ENCODE data around the gene ANKRD2. TPM values are rescaled to one million over a fixed set of nuclear protein-coding genes. Genes with fewer than 3 reads are reported as not detected.
"Not testable (repeated sequence)": the region's sequence is repeated elsewhere in the genome, so short reads cannot be mapped to it uniquely, and the experiment has no call there.

The ANKRD2 gene
- total RNA-seq, 2 experiments from 2014 or later = not detected

DNA sequence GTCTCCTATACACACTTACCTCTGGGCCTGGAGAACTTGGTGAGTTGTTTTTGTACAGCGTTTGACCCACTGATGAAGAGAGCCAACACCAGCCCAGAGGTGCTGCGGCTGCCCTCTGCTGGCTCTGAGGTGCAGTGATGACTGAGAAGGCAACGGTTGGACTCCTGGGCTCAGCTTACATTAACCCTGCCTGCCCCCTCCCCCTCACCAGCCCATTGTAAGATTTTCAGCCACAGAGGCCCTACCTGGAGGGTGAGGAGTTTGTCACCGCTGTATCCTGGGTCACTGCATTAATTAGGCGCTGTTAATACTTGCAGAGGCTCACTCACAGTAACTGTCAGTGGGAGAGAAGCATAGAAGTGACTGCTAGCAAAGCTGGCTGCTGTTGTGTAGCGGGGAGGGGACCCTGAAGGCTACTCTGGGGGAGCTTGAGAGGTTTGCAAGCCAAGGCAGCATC lies 19.0 kb upstream of the ANKRD2 start:
- Histone ChIP-seq H3K9me3 (ENCODE audit: control insufficient read depth in 1 of 2, insufficient read depth in 1 of 2, low read length in 2 of 2) (peaks cover 0 to 3% of the 10 kb centered on the region in 2 experiments), H3K27me3 (ENCODE audit: control insufficient read depth in 1 of 2, insufficient read depth in 2 of 2, low read length in 2 of 2) (no peaks in the 10 kb centered on the region), H3K36me3 (ENCODE audit: insufficient read depth, low read length) (no peaks in the 10 kb centered on the region), H3K4me1 (ENCODE audit: insufficient read depth, low read length) (peaks cover 4% of the 10 kb centered on the region), H3K27ac (ENCODE audit: low read depth in 1 of 2, low read length in 2 of 2) (no peak overlapping the region), H3K4me3 (ENCODE audit: low read length) (no peak overlapping the region)
- Mint-ChIP-seq H3K36me3 (ENCODE audit: low read depth) (no peaks in the 10 kb centered on the region), H3K4me1 (ENCODE audit: low read depth) (no peaks in the 10 kb centered on the region), H3K4me3 (no peak overlapping the region), H3K9me3 (no peaks in the 10 kb centered on the region), H3K27me3 (no peaks in the 10 kb centered on the region), H3K27ac (no peak overlapping the region)
- ChIA-PET POLR2A (interaction anchor here (1.3 kb wide), 1 partner anchor 87 kb away, joined by 5 read pairs; no protein-coding TSS in a partner anchor), CTCF (interaction anchor here (0.7 to 1.2 kb wide), 5 partner anchors 10 to 142 kb away, joined by 3 to 6 read pairs (median 3); no protein-coding TSS in a partner anchor)
- intact Hi-C loops (cut with DNase I, micrococcal nuclease) = loop anchor here (1.0 to 2.0 kb wide), 3 partner anchors 55 to 146 kb away; partner anchors contain the start of genes MMS19 (in 1 of the 2) and UBTD1 (in 1 of the 2)
- DNase-seq (peak; percentile 30 to 75 (median 54)), ATAC-seq (ENCODE audit: poor library complexity) (peak; percentile 94)
- TF ChIP-seq, protein P1, sequence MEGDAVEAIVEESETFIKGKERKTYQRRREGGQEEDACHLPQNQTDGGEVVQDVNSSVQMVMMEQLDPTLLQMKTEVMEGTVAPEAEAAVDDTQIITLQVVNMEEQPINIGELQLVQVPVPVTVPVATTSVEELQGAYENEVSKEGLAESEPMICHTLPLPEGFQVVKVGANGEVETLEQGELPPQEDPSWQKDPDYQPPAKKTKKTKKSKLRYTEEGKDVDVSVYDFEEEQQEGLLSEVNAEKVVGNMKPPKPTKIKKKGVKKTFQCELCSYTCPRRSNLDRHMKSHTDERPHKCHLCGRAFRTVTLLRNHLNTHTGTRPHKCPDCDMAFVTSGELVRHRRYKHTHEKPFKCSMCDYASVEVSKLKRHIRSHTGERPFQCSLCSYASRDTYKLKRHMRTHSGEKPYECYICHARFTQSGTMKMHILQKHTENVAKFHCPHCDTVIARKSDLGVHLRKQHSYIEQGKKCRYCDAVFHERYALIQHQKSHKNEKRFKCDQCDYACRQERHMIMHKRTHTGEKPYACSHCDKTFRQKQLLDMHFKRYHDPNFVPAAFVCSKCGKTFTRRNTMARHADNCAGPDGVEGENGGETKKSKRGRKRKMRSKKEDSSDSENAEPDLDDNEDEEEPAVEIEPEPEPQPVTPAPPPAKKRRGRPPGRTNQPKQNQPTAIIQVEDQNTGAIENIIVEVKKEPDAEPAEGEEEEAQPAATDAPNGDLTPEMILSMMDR (IDR thresholded peaks at IDR 0.05) = peak; percentile 83

DNA sequence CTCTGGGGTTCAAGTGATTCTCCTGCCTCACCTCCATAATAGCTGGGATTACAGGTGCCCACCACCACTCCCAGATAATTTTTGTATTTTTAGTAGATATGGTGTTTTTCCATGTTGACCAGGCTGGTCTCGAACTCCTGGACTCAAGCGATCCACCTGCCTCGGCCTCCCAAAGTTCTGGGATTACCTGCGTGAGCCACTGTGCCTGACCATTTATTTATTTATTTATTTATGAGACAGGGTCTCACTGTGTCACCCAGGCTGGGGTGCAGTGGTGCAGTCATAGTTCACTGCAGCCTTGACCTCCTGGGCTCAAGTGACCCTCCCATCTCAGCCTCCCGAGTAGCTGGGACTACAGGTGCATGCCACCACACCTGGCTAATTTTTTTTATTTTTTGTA lies 18.2 kb upstream of the ANKRD2 start:
- DNase-seq; H3K27me3 ChIP-seq (ENCODE audit: control insufficient read depth in 1 of 2, insufficient read depth in 2 of 2, low read length in 2 of 2); H3K9me3 ChIP-seq (ENCODE audit: control insufficient read depth in 1 of 2, insufficient read depth in 1 of 2, low read length in 2 of 2); intact Hi-C loops (cut with DNase I, micrococcal nuclease); H3K4me1 Mint-ChIP-seq (ENCODE audit: low read depth); H3K4me3 ChIP-seq (ENCODE audit: low read length); H3K27ac Mint-ChIP-seq; H3K27me3 Mint-ChIP-seq; H3K4me1 ChIP-seq (ENCODE audit: insufficient read depth, low read length); H3K27ac ChIP-seq (ENCODE audit: low read depth in 1 of 2, low read length in 2 of 2); H3K4me3 Mint-ChIP-seq; H3K9me3 Mint-ChIP-seq; ATAC-seq (ENCODE audit: poor library complexity); H3K36me3 ChIP-seq (ENCODE audit: insufficient read depth, low read length); H3K36me3 Mint-ChIP-seq (ENCODE audit: low read depth); POLR2A ChIA-PET: not testable (repeated sequence)
- CTCF ChIA-PET = interaction anchor here (0.6 to 1.2 kb wide), 3 partner anchors 10 to 924 kb away, joined by 3 read pairs; no protein-coding TSS in a partner anchor

DNA sequence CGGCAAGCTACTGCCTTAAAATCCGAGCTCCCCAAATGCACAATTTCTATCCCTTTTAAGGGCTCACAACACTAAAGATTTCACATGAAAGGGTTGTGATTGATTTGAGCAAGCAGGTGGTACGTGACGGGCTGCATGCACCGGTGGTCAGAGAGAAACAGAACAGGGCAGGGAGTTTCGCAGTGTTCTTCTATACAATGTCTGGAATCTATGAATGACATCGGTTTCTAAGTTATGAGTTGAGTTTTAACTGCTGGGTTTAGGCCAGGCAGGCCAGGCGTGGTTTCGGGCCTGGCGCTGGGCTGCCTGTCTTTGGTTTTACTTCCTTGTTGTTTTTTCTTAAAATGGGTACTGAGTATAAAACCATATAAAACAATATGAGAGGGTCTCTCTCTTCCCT lies 17.0 kb upstream of the ANKRD2 start:
- H3K27me3 Mint-ChIP-seq; H3K27ac ChIP-seq (ENCODE audit: low read depth in 1 of 2, low read length in 2 of 2); H3K27me3 ChIP-seq (ENCODE audit: control insufficient read depth in 1 of 2, insufficient read depth in 2 of 2, low read length in 2 of 2); CTCF ChIA-PET; H3K9me3 ChIP-seq (ENCODE audit: control insufficient read depth in 1 of 2, insufficient read depth in 1 of 2, low read length in 2 of 2); POLR2A ChIA-PET; H3K4me3 Mint-ChIP-seq; DNase-seq; H3K4me1 Mint-ChIP-seq (ENCODE audit: low read depth); H3K36me3 Mint-ChIP-seq (ENCODE audit: low read depth); H3K27ac Mint-ChIP-seq; H3K9me3 Mint-ChIP-seq; ATAC-seq (ENCODE audit: poor library complexity); intact Hi-C loops (cut with DNase I, micrococcal nuclease); H3K4me1 ChIP-seq (ENCODE audit: insufficient read depth, low read length); H3K4me3 ChIP-seq (ENCODE audit: low read length); H3K36me3 ChIP-seq (ENCODE audit: insufficient read depth, low read length): not testable (repeated sequence)

DNA sequence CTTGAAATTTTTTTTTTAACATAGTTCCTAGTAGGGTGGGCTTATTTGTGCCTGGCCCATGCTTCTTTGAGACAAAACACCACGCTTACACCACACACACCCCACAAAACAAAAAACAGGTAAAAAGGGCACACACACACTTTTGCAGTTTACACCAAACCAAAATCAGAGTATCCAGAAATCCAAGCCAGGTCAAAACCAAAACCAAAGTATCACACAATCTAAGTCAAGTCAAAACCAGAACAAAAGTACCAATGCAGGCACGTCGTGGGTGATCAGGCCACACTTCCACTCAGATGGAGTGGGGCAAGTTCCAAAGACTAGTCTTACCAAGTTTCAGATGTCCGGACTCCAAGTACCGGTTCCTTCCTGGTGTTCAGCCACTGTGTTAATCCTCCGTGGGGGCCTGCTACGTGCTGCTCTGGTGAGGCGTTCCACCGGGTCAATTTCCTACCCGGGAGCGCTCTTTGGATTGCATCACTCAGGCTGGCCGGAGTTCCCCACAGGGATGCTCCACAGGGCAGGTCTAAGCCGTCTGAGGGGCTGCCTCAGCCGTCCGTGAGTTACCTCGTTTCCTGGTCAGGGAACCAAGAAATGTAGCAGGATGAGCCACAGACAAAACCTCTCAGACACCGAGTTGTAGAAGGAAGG lies 11.7 kb upstream of the ANKRD2 start:
- DNase-seq; H3K4me3 Mint-ChIP-seq; H3K9me3 ChIP-seq (ENCODE audit: control insufficient read depth in 1 of 2, insufficient read depth in 1 of 2, low read length in 2 of 2); ATAC-seq (ENCODE audit: poor library complexity); intact Hi-C loops (cut with DNase I, micrococcal nuclease); H3K4me3 ChIP-seq (ENCODE audit: low read length); H3K27me3 ChIP-seq (ENCODE audit: control insufficient read depth in 1 of 2, insufficient read depth in 2 of 2, low read length in 2 of 2); H3K27me3 Mint-ChIP-seq; H3K4me1 ChIP-seq (ENCODE audit: insufficient read depth, low read length); CTCF ChIA-PET; H3K36me3 Mint-ChIP-seq (ENCODE audit: low read depth); H3K9me3 Mint-ChIP-seq; H3K27ac Mint-ChIP-seq; H3K4me1 Mint-ChIP-seq (ENCODE audit: low read depth); H3K27ac ChIP-seq (ENCODE audit: low read depth in 1 of 2, low read length in 2 of 2); H3K36me3 ChIP-seq (ENCODE audit: insufficient read depth, low read length); POLR2A ChIA-PET: not testable (repeated sequence)

DNA sequence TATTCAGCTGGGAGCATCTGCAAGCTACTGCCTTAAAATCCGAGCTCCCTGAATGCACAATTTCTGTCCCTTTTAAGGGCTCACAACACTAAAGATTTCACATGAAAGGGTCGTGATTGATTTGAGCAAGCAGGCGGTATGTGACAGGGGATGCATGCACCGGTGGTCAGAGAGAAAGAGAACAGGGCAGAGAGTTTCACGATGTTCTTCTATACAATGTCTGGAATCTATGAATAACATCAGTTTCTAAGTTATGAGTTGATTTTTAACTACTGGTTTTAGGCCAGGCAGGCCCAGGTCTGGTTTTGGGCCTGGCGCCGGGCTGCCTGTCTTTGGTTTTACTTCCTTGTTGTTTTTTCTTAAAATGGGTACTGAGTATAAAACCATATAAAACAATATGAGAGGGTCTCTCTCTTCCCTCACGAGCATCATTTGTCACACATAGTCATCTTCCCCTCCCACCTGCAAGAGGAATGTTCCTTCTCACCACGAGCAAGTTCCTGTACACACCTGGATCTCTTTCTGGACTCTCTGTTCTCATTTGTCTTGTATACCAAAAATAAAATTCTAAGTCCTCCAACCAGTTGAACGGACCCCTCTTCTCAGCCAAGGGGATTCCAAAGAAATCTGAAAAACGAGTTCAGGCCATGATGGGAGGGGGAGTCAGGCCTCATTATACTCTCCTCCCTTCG lies 11.0 kb upstream of the ANKRD2 start:
- H3K4me1 Mint-ChIP-seq (ENCODE audit: low read depth); CTCF ChIA-PET; H3K9me3 ChIP-seq (ENCODE audit: control insufficient read depth in 1 of 2, insufficient read depth in 1 of 2, low read length in 2 of 2); DNase-seq; H3K9me3 Mint-ChIP-seq; H3K27me3 Mint-ChIP-seq; intact Hi-C loops (cut with DNase I, micrococcal nuclease); H3K27ac Mint-ChIP-seq; H3K36me3 Mint-ChIP-seq (ENCODE audit: low read depth); H3K4me3 Mint-ChIP-seq; H3K27ac ChIP-seq (ENCODE audit: low read depth in 1 of 2, low read length in 2 of 2); ATAC-seq (ENCODE audit: poor library complexity); H3K4me3 ChIP-seq (ENCODE audit: low read length); POLR2A ChIA-PET; H3K27me3 ChIP-seq (ENCODE audit: control insufficient read depth in 1 of 2, insufficient read depth in 2 of 2, low read length in 2 of 2); H3K4me1 ChIP-seq (ENCODE audit: insufficient read depth, low read length); H3K36me3 ChIP-seq (ENCODE audit: insufficient read depth, low read length): not testable (repeated sequence)

DNA sequence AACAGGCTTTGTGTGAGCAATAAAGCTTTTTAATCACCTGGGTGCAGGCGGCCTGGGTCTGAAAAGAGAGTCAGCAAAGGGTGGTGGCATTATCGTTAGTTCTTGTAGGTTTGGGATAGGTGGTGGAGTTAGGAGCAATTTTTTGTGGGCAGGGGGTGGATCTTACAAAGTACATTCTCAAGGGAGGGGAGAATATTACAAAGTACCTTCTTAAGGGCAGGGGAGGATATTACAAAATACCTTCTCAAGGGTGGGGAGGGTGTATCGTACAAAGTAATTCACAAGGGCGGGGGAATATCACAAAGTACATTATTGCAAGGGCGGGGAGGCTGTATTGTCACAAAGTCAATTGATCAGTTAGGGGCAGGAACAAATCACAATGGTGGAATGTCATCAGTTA lies 10.2 kb upstream of the ANKRD2 start:
- H3K36me3 Mint-ChIP-seq (ENCODE audit: low read depth); intact Hi-C loops (cut with DNase I, micrococcal nuclease); H3K9me3 Mint-ChIP-seq; H3K9me3 ChIP-seq (ENCODE audit: control insufficient read depth in 1 of 2, insufficient read depth in 1 of 2, low read length in 2 of 2); H3K27ac Mint-ChIP-seq; H3K27me3 ChIP-seq (ENCODE audit: control insufficient read depth in 1 of 2, insufficient read depth in 2 of 2, low read length in 2 of 2); POLR2A ChIA-PET; ATAC-seq (ENCODE audit: poor library complexity); H3K4me3 Mint-ChIP-seq; H3K27ac ChIP-seq (ENCODE audit: low read depth in 1 of 2, low read length in 2 of 2); H3K27me3 Mint-ChIP-seq; CTCF ChIA-PET; H3K4me3 ChIP-seq (ENCODE audit: low read length); H3K4me1 ChIP-seq (ENCODE audit: insufficient read depth, low read length); H3K36me3 ChIP-seq (ENCODE audit: insufficient read depth, low read length); DNase-seq; H3K4me1 Mint-ChIP-seq (ENCODE audit: low read depth): not testable (repeated sequence)

Data from CD4-positive, alpha-beta T cell (primary cell).